B cell (primary cell): ENCODE results near the gene SELL. TPM values are rescaled to one million over a fixed set of nuclear protein-coding genes. Genes with fewer than 3 reads are reported as not detected.
A peak's percentile ranks its signal among the peaks of the same experiment; 100 is the strongest.

ENCODE experiments used
- ATAC-seq: fragments of 200-7000 bp; cut with Tn5 transposase; one replicate; pipeline ENCODE4 v1.10.0; 2021; ENCODE audit warnings: low read depth, mild to moderate bottlenecking, moderate number of reproducible peaks, moderate library complexity
- CTCF ChIA-PET: fragments of 350-600 bp; sonication (Branson Sonifier 250); formaldehyde crosslinking; loops from one replicate; lab custom pipeline; 2021; ENCODE audit warnings: antibody characterized with exemption, inconsistent platforms; lab: Charles Lee
- POLR2A ChIA-PET: fragments of 350-600 bp; sonication (Branson Sonifier 250); formaldehyde crosslinking; loops from one replicate; lab custom pipeline; 2021; ENCODE audit warnings: antibody characterized with exemption; lab: Charles Lee
- DNase-seq: peaks from one replicate; pipeline ENCODE4 v3.0.0; 2013
- H2AFZ ChIP-seq: 2 replicates; pipeline ENCODE4 v1.6.1; 2012; ENCODE audit warnings: mild to moderate bottlenecking, low read depth, low read length; ENCODE audit not compliant: insufficient read depth, poor library complexity, severe bottlenecking
- H3K27ac ChIP-seq, 2 donors: 1 replicate in 1 of 2; 2 replicates in 1 of 2; pipeline ENCODE4 v1.5.1; 2012 to 2013; ENCODE audit warnings: low read length in 2 of 2, mild to moderate bottlenecking in 2 of 2, moderate library complexity in 1 of 2
- H3K27me3 ChIP-seq, 4 experiments: fragments of 200-600 bp in 1 of 4; sonication (generic) in 1 of 4; replicated peaks in 1 of 4; 1 replicate in 2 of 4; 2 replicates in 2 of 4; pipeline versions ENCODE4 v1.6.1 to v1.7.0; 2013 to 2016; ENCODE audit warnings: low read length in 3 of 4, mild to moderate bottlenecking in 2 of 4, mixed read lengths in 1 of 4, moderate library complexity in 1 of 4; ENCODE audit not compliant: insufficient read depth in 4 of 4, control insufficient read depth in 3 of 4; ENCODE audit errors: control extremely low read depth in 1 of 4
- H3K36me3 ChIP-seq, 2 experiments: replicated peaks in 1 of 2; 1 replicate in 1 of 2; 2 replicates in 1 of 2; pipeline versions ENCODE4 v1.6.1 to v1.7.1; 2013; ENCODE audit warnings: low read length in 1 of 2; ENCODE audit not compliant: insufficient read depth in 2 of 2, control insufficient read depth in 1 of 2; ENCODE audit errors: control extremely low read depth in 1 of 2, extremely low read depth in 1 of 2
- H3K4me1 ChIP-seq, 2 donors: fragments of 200-600 bp in 1 of 2; sonication (generic) in 1 of 2; 1 replicate in 1 of 2; 2 replicates in 1 of 2; pipeline versions ENCODE4 v1.5.1 to v1.6.1; 2013 to 2017; ENCODE audit warnings: low read length in 2 of 2; ENCODE audit not compliant: control insufficient read depth in 2 of 2, insufficient read depth in 2 of 2
- H3K4me2 ChIP-seq: replicated peaks from 2 replicates; pipeline ENCODE3; 2012; ENCODE audit warnings: mild to moderate bottlenecking, low read depth, low read length; ENCODE audit not compliant: poor library complexity, severe bottlenecking
- H3K4me3 ChIP-seq, 5 experiments: fragments of 200-600 bp in 1 of 5; sonication (generic) in 1 of 5; 1 replicate in 3 of 5; 2 replicates in 2 of 5; pipeline versions ENCODE4 v1.5.1 to v1.7.0; 2011 to 2016; ENCODE audit warnings: low read length in 4 of 5, mild to moderate bottlenecking in 4 of 5, low read depth in 2 of 5, control low read depth in 1 of 5, moderate library complexity in 1 of 5; ENCODE audit not compliant: insufficient read depth in 1 of 5; ENCODE audit errors: control extremely low read depth in 1 of 5, extremely low read depth in 1 of 5
- H3K79me2 ChIP-seq: fragments of 200-600 bp; sonication (generic); one replicate; pipeline ENCODE4 v1.6.0; 2016; ENCODE audit warnings: low read length; ENCODE audit not compliant: control insufficient read depth, insufficient read depth
- H3K9ac ChIP-seq: fragments of 200-600 bp; sonication (generic); 2 replicates; pipeline ENCODE4 v1.6.1; 2017; ENCODE audit warnings: mild to moderate bottlenecking, low read length, moderate library complexity
- H3K9me3 ChIP-seq, 3 donors: one replicate each; pipeline versions ENCODE4 v1.6.1 to v1.7.1; 2013; ENCODE audit warnings: low read length in 2 of 3; ENCODE audit not compliant: control insufficient read depth in 2 of 3, insufficient read depth in 1 of 3; ENCODE audit errors: control extremely low read depth in 1 of 3
- H4K20me1 ChIP-seq: 2 replicates; pipeline ENCODE4 v1.6.0; 2012; ENCODE audit warnings: mild to moderate bottlenecking, low read length; ENCODE audit not compliant: insufficient read depth, control insufficient read depth, poor library complexity, severe bottlenecking
- H3K27ac Mint-ChIP-seq: one replicate; pipeline ENCODE4 v1.8.0; 2021; ENCODE audit warnings: mixed read lengths
- H3K27me3 Mint-ChIP-seq: one replicate; pipeline ENCODE4 v1.8.0; 2021; ENCODE audit warnings: mixed read lengths
- H3K4me1 Mint-ChIP-seq: one replicate; pipeline ENCODE4 v1.8.0; 2021; ENCODE audit warnings: mixed read lengths
- H3K4me3 Mint-ChIP-seq: one replicate; pipeline ENCODE4 v1.8.0; 2021; ENCODE audit warnings: mixed read lengths
- H3K9me3 Mint-ChIP-seq: one replicate; pipeline ENCODE4 v1.8.0; 2022; ENCODE audit warnings: mixed read lengths; ENCODE audit not compliant: insufficient read depth
- EZH2 ChIP-seq: IDR thresholded peaks from 2 replicates; pipeline ENCODE4 v1.6.1; 2012; ENCODE audit warnings: borderline replicate concordance, low read depth, mild to moderate bottlenecking, moderate library complexity, low read length; ENCODE audit not compliant: insufficient read depth, poor library complexity, severe bottlenecking
- WGBS: methylation state at CpG from one replicate; pipeline ENCODE4 v1.1.5; 2013; ENCODE audit warnings: missing lambda C conversion rate; ENCODE audit not compliant: insufficient coverage; 5-methylcytosine and 5-hydroxymethylcytosine counted together
- intact Hi-C: fragments of 100-400 bp; cut with micrococcal nuclease; formaldehyde crosslinking; loops from one replicate; pipeline ENCODE4 v1.10.0; 2022
- polyA plus RNA-seq: library from polyadenylated mRNA; depleted of rRNA; stranded (reverse); fragments of >200 nt; gene quantifications from 2 replicates; pipeline ENCODE4 v1.2.3, GENCODE V29; 2012
- total RNA-seq, 2 donors: library from RNA; stranded (reverse); fragments of 120-200 nt in 1 of 2; gene quantifications; 1 replicate in 1 of 2; 2 replicates in 1 of 2; pipeline versions ENCODE4 v1.2.3 to v1.2.4, GENCODE V29; 2013 to 2022
- TF ChIP-seq, protein P1 (sequence below): fragments of 200-600 bp; IDR thresholded peaks from one replicate; pipeline ENCODE4 v1.8.0; 2022; ENCODE audit warnings: antibody characterized with exemption, mild to moderate bottlenecking

The SELL gene
- total and polyA plus RNA-seq, 2 donors (not counting 1 experiment from before 2014, with no cell fraction given), result 250 to 258 TPM

GRCh38 chr1:169650551-169650950 lies 60.9 kb downstream of the SELL start:
- no peak overlapping the region for H3K27ac ChIP-seq
- H3K4me2 ChIP-seq, result no peak overlapping the region
- no peaks in the 10 kb centered on the region for H4K20me1 ChIP-seq
- H2AFZ ChIP-seq, result no peak overlapping the region
- H3K4me3 Mint-ChIP-seq, result no peak overlapping the region
- H3K27ac Mint-ChIP-seq, result no peak overlapping the region
- no peaks in the 10 kb centered on the region for H3K27me3 Mint-ChIP-seq
- ChIA-PET CTCF (interaction anchor here (1.3 to 1.4 kb wide), 3 partner anchors 9 to 62 kb away, joined by 3 to 7 read pairs (median 4); no protein-coding TSS in a partner anchor), POLR2A (no interaction called here)
- peaks cover 25% of the 10 kb centered on the region for H3K4me1 Mint-ChIP-seq
- no peaks in the 10 kb centered on the region for H3K9me3 Mint-ChIP-seq
- DNase-seq (no peak), ATAC-seq (no peak)
- H3K79me2 ChIP-seq, result no peaks in the 10 kb centered on the region
- H3K9ac ChIP-seq, result no peak overlapping the region
- H3K27me3 ChIP-seq, result no peaks in the 10 kb centered on the region
- no peak overlapping the region for H3K4me3 ChIP-seq
- intact Hi-C loops, result loop anchor here (5.0 kb wide), 1 partner anchor 43 kb away; no protein-coding TSS in a partner anchor
- peaks cover 0 to 4% (median 3%) of the 10 kb centered on the region in 3 donors for H3K9me3 ChIP-seq
- WGBS, result 100% methylated on average over 1 of the region's 4 CpGs
- no peak for TF ChIP-seq EZH2
- TF ChIP-seq, protein P1, sequence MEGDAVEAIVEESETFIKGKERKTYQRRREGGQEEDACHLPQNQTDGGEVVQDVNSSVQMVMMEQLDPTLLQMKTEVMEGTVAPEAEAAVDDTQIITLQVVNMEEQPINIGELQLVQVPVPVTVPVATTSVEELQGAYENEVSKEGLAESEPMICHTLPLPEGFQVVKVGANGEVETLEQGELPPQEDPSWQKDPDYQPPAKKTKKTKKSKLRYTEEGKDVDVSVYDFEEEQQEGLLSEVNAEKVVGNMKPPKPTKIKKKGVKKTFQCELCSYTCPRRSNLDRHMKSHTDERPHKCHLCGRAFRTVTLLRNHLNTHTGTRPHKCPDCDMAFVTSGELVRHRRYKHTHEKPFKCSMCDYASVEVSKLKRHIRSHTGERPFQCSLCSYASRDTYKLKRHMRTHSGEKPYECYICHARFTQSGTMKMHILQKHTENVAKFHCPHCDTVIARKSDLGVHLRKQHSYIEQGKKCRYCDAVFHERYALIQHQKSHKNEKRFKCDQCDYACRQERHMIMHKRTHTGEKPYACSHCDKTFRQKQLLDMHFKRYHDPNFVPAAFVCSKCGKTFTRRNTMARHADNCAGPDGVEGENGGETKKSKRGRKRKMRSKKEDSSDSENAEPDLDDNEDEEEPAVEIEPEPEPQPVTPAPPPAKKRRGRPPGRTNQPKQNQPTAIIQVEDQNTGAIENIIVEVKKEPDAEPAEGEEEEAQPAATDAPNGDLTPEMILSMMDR, result no peak
- peaks cover 4 to 7% of the 10 kb centered on the region in 2 donors for H3K4me1 ChIP-seq
- no peaks in the 10 kb centered on the region for H3K36me3 ChIP-seq

- WGBS, result 60% methylated on average over 1 of the region's 1 CpG
- Histone ChIP-seq H4K20me1 (no peaks in the 10 kb centered on the region), H3K9ac (no peak overlapping the region), H2AFZ (peak overlapping the region; percentile 1), H3K27me3 (no peaks in the 10 kb centered on the region), H3K27ac (peak overlapping the region in 1 of 2 donors; percentile 45), H3K4me3 (no peak overlapping the region), H3K4me2 (no peak overlapping the region), H3K9me3 (peaks cover 0 to 4% (median 3%) of the 10 kb centered on the region in 3 donors), H3K4me1 (peaks cover 4 to 7% of the 10 kb centered on the region in 2 donors), H3K36me3 (no peaks in the 10 kb centered on the region), H3K79me2 (no peaks in the 10 kb centered on the region)
- intact Hi-C loops, result no loop called here
- ChIA-PET POLR2A (no interaction called here), CTCF (no interaction called here)
- no peak for TF ChIP-seq EZH2
- TF ChIP-seq, protein P1, result no peak
- H3K27me3 Mint-ChIP-seq, result no peaks in the 10 kb centered on the region
- H3K9me3 Mint-ChIP-seq, result no peaks in the 10 kb centered on the region
- no peak for ATAC-seq
- H3K4me1 Mint-ChIP-seq, result peaks cover 19% of the 10 kb centered on the region
- H3K4me3 Mint-ChIP-seq, result no peak overlapping the region
- peak overlapping the region; percentile 56 for H3K27ac Mint-ChIP-seq
- DNase-seq, result no peak
Measured at GRCh38 chr1:169648709-169649108, 62.7 kb downstream of the SELL start.
